ENCODE results near the gene FBXO41. TPM values are rescaled to one million over a fixed set of nuclear protein-coding genes. Genes with fewer than 3 reads are reported as not detected.

FBXO41 gene
- total RNA-seq, 2 donors from 2014 or later: 2.4 to 2.5 TPM

- H3K4me1 ChIP-seq: no peaks in the 10 kb centered on the region
- H3K27me3 ChIP-seq: no peaks in the 10 kb centered on the region
- H3K4me3 ChIP-seq: no peak overlapping the region
- no peak for TF ChIP-seq CTCF (IDR thresholded peaks at IDR 0.05)
- H3K9me3 ChIP-seq: no peaks in the 10 kb centered on the region
- no peak overlapping the region for H3K9ac ChIP-seq (ENCODE audit: low read depth in 2 of 2, low read length in 2 of 2)
- intact Hi-C loops (cut with DNase I): no loop called here
- H3K36me3 ChIP-seq: no peaks in the 10 kb centered on the region
- no peak overlapping the region for H3K27ac ChIP-seq
- DNase-seq: no peak
Measured at GRCh38 chr2:73262108-73262651, 22.1 kb downstream of the FBXO41 start.

GRCh38 chr2:73260338-73260984, 23.8 kb downstream of the FBXO41 start:
- no peaks in the 10 kb centered on the region for H3K9me3 ChIP-seq
- no peaks in the 10 kb centered on the region for H3K36me3 ChIP-seq
- H3K27ac ChIP-seq: no peak overlapping the region
- no peaks in the 10 kb centered on the region for H3K27me3 ChIP-seq
- TF ChIP-seq CTCF (IDR thresholded peaks at IDR 0.05): peak; percentile 29
- no peak overlapping the region for H3K9ac ChIP-seq (ENCODE audit: low read depth in 2 of 2, low read length in 2 of 2)
- no peak for DNase-seq
- intact Hi-C loops (cut with DNase I): no loop called here
- no peaks in the 10 kb centered on the region for H3K4me1 ChIP-seq
- H3K4me3 ChIP-seq: no peak overlapping the region

GRCh38 chr2:73259704-73260337, 24.5 kb downstream of the FBXO41 start:
- Histone ChIP-seq H3K9ac (ENCODE audit: low read depth in 2 of 2, low read length in 2 of 2) (no peak overlapping the region), H3K4me1 (no peaks in the 10 kb centered on the region), H3K27me3 (no peaks in the 10 kb centered on the region), H3K27ac (no peak overlapping the region), H3K9me3 (no peaks in the 10 kb centered on the region), H3K36me3 (no peaks in the 10 kb centered on the region), H3K4me3 (no peak overlapping the region)
- TF ChIP-seq CTCF (IDR thresholded peaks at IDR 0.05): no peak
- no peak for DNase-seq
- intact Hi-C loops (cut with DNase I): no loop called here

- Histone ChIP-seq H3K4me3 (no peak overlapping the region), H3K4me1 (no peaks in the 10 kb centered on the region), H3K9ac (ENCODE audit: low read depth in 2 of 2, low read length in 2 of 2) (no peak overlapping the region), H3K27ac (no peak overlapping the region), H3K36me3 (no peaks in the 10 kb centered on the region), H3K27me3 (no peaks in the 10 kb centered on the region), H3K9me3 (no peaks in the 10 kb centered on the region)
- intact Hi-C loops (cut with DNase I): no loop called here
- DNase-seq: no peak
- no peak for TF ChIP-seq CTCF (IDR thresholded peaks at IDR 0.05)
Measured at GRCh38 chr2:73259276-73259675, 25.0 kb downstream of the FBXO41 start.

GRCh38 chr2:73258913-73259215, 25.4 kb downstream of the FBXO41 start:
- intact Hi-C loops (cut with DNase I): no loop called here
- DNase-seq: no peak
- H3K9ac ChIP-seq (ENCODE audit: low read depth in 2 of 2, low read length in 2 of 2): no peak overlapping the region

More at GRCh38 chr2:73258913-73259215, 25.4 kb downstream of the FBXO41 start:
- Histone ChIP-seq H3K27ac (no peak overlapping the region), H3K9me3 (no peaks in the 10 kb centered on the region), H3K36me3 (no peaks in the 10 kb centered on the region), H3K27me3 (no peaks in the 10 kb centered on the region), H3K4me3 (no peak overlapping the region), H3K4me1 (no peaks in the 10 kb centered on the region)
- TF ChIP-seq CTCF (IDR thresholded peaks at IDR 0.05): no peak
